ENCODE data around the gene C10orf143.

The C10orf143 gene

DNA sequence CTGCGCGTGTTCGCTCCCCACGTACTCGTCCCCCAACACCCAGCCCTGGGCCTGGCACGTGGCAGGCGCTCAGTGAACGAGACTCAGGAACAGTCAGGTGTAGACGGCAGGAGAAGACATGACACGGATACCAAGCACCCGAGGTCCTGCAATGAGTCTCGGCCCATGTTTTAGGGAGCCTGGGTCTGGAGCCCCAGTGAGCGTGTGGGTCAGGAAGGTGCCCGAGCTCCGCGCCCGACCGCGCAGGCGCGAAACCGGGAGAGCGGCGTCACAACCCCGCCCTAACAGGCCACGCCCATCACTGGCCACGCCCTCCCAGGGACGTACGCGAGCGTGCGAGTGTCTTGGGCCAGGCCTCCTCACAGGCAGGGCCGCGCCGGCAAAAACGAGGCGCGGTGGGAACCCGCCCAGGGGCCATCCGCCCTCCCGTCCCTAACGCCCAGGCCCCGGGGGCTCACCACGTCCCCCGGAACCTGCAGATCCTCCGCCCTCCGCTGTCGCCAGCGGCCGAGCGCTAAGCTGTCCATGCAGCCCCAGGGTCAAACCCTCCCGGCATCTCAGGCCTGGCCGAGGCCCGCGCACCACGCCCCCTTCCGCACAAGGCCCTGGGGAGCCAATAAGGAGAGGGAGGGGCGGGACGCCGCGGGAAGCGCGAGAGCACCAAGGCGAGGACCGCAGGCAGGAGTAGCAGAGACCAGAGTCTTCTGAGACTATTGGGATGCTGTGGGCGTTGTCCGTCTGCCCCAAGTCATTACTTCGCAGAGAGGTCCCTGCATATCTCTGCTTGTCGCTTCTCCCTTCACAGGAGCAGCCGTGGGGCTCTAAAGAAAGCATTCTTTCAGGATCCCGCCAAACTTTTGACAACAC is at the start of gene C10orf143:
C10orf143 (minus strand) TSS at position 585 of the 867 bp plus-strand sequence; CDS start at position 527, 58 bp downstream.
- H3K36me3 ChIP-seq (ENCODE audit: control insufficient read depth, insufficient read depth, low read length): no peaks in the 10 kb centered on the region
- H3K4me3 ChIP-seq (ENCODE audit: low read depth, low read length): peak within 1 kb of the TSS; percentile 91
- peaks cover 12% of the 10 kb centered on the region for H3K4me1 ChIP-seq (ENCODE audit: control insufficient read depth, insufficient read depth, low read length)
- H3K9ac ChIP-seq (ENCODE audit: low read length): peak within 1 kb of the TSS; percentile 82
- H3K9me3 ChIP-seq (ENCODE audit: control insufficient read depth, insufficient read depth, low read depth, low read length): peaks cover 15% of the 10 kb centered on the region
- H3K27ac ChIP-seq (ENCODE audit: low read depth, low read length): peak within 1 kb of the TSS; percentile 66; the same call in 1 of the 2 replicates
- H3K27me3 ChIP-seq (ENCODE audit: control insufficient read depth, insufficient read depth, low read length): no peaks in the 10 kb centered on the region

- H3K27ac ChIP-seq (ENCODE audit: low read depth, low read length): no peak overlapping the region
- peaks cover 16% of the 10 kb centered on the region for H3K4me1 ChIP-seq (ENCODE audit: control insufficient read depth, insufficient read depth, low read length)
- H3K4me3 ChIP-seq (ENCODE audit: low read depth, low read length): no peak overlapping the region
- H3K9me3 ChIP-seq (ENCODE audit: control insufficient read depth, insufficient read depth, low read depth, low read length): no peaks in the 10 kb centered on the region
- no peaks in the 10 kb centered on the region for H3K27me3 ChIP-seq (ENCODE audit: control insufficient read depth, insufficient read depth, low read length)
- H3K36me3 ChIP-seq (ENCODE audit: control insufficient read depth, insufficient read depth, low read length): peaks cover 36% of the 10 kb centered on the region
- H3K9ac ChIP-seq (ENCODE audit: low read length): no peak overlapping the region
Measured at GRCh38 chr10:130159192-130159794, 48.7 kb upstream of the C10orf143 start.

DNA sequence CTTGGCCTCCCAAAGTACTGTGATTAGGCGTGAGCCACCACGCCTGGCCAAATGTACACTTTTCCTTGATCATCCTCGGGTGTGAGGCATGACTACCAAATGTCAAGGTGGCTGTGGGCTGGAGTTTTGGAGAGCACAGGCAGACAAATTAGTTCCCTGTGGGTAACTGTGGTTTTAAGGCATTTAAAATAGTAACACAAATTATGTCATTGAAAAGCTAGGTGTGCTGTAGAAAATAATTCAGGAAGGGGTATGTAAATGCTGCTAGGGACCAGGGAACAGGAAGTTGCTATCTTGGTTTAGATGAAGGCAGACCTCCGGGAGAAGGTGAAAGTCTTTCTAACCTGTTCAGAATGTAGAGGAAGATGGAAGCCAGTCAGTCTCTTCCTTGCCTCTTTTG is 35.4 kb upstream of the C10orf143 start:
- Histone ChIP-seq H3K27me3 (ENCODE audit: control insufficient read depth, insufficient read depth, low read length) (no peaks in the 10 kb centered on the region), H3K4me1 (ENCODE audit: control insufficient read depth, insufficient read depth, low read length) (peaks cover 22% of the 10 kb centered on the region), H3K4me3 (ENCODE audit: low read depth, low read length) (no peak overlapping the region), H3K27ac (ENCODE audit: low read depth, low read length) (no peak overlapping the region), H3K36me3 (ENCODE audit: control insufficient read depth, insufficient read depth, low read length) (peaks cover 61% of the 10 kb centered on the region), H3K9ac (ENCODE audit: low read length) (no peak overlapping the region), H3K9me3 (ENCODE audit: control insufficient read depth, insufficient read depth, low read depth, low read length) (no peaks in the 10 kb centered on the region)

GRCh38 chr10:130141878-130142277 is 31.2 kb upstream of the C10orf143 start:
- no peaks in the 10 kb centered on the region for H3K27me3 ChIP-seq (ENCODE audit: control insufficient read depth, insufficient read depth, low read length)
- peaks cover 34% of the 10 kb centered on the region for H3K4me1 ChIP-seq (ENCODE audit: control insufficient read depth, insufficient read depth, low read length)
- H3K9ac ChIP-seq (ENCODE audit: low read length): no peak overlapping the region
- H3K27ac ChIP-seq (ENCODE audit: low read depth, low read length): no peak overlapping the region
- no peak overlapping the region; the same call in 1 of the 2 replicates for H3K4me3 ChIP-seq (ENCODE audit: low read depth, low read length)
- H3K36me3 ChIP-seq (ENCODE audit: control insufficient read depth, insufficient read depth, low read length): peaks cover 32% of the 10 kb centered on the region
- no peaks in the 10 kb centered on the region for H3K9me3 ChIP-seq (ENCODE audit: control insufficient read depth, insufficient read depth, low read depth, low read length)

DNA sequence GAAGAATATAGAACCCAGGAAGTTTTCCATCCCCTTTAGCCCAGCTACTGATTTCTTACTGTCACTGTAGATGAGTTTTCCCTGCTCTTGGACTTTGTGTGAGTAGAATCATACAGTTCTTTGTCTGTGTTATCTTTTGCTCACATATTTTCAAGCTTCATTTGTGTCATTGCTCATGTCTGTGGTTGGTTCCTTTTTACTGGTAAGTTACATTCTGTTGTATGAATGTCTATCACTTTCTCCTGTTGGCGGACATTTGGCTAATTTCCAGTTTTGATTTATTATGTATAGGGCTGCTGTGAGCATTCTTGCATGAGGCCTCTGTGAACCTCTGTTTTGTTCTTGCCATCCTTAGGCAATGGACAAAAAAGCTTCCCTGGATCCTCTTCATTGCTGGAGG is 30.8 kb upstream of the C10orf143 start:
- Histone ChIP-seq H3K27ac (ENCODE audit: low read depth, low read length) (no peak overlapping the region), H3K36me3 (ENCODE audit: control insufficient read depth, insufficient read depth, low read length) (peaks cover 28% of the 10 kb centered on the region)

GRCh38 chr10:130141038-130141437 is 30.4 kb upstream of the C10orf143 start:
- H3K4me3 ChIP-seq (ENCODE audit: low read depth, low read length): no peak overlapping the region
- no peak overlapping the region for H3K27ac ChIP-seq (ENCODE audit: low read depth, low read length)
- no peaks in the 10 kb centered on the region for H3K27me3 ChIP-seq (ENCODE audit: control insufficient read depth, insufficient read depth, low read length)
- H3K36me3 ChIP-seq (ENCODE audit: control insufficient read depth, insufficient read depth, low read length): peaks cover 23% of the 10 kb centered on the region
- no peaks in the 10 kb centered on the region for H3K9me3 ChIP-seq (ENCODE audit: control insufficient read depth, insufficient read depth, low read depth, low read length)
- no peak overlapping the region for H3K9ac ChIP-seq (ENCODE audit: low read length)
- peaks cover 33% of the 10 kb centered on the region for H3K4me1 ChIP-seq (ENCODE audit: control insufficient read depth, insufficient read depth, low read length)

More for the DNA sequence above, 30.8 kb upstream of the C10orf143 start:
- peaks cover 34% of the 10 kb centered on the region for H3K4me1 ChIP-seq (ENCODE audit: control insufficient read depth, insufficient read depth, low read length)
- H3K27me3 ChIP-seq (ENCODE audit: control insufficient read depth, insufficient read depth, low read length): no peaks in the 10 kb centered on the region
- H3K9me3 ChIP-seq (ENCODE audit: control insufficient read depth, insufficient read depth, low read depth, low read length): no peaks in the 10 kb centered on the region
- H3K4me3 ChIP-seq (ENCODE audit: low read depth, low read length): no peak overlapping the region
- H3K9ac ChIP-seq (ENCODE audit: low read length): no peak overlapping the region

DNA sequence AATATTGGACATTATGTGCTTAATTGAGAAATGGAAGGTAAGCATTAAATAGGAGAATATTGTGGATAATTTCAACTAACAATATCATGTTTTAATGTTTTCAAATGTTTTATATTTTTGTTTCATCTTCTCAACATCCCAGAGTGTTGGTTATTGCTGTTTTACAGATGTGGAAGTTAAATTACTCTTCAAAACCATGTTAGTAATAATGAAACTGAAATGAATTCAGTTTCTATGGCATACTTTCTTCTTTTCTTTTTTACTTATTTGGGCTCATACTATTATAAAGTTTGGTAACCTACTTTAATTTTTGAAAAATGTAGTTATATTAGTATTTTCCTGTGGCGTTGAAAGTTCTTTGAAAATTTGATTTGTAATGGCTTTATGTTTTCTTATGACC is 29.8 kb upstream of the C10orf143 start:
- no peaks in the 10 kb centered on the region for H3K27me3 ChIP-seq (ENCODE audit: control insufficient read depth, insufficient read depth, low read length)
- no peak overlapping the region for H3K27ac ChIP-seq (ENCODE audit: low read depth, low read length)
- no peaks in the 10 kb centered on the region for H3K9me3 ChIP-seq (ENCODE audit: control insufficient read depth, insufficient read depth, low read depth, low read length)
- peaks cover 19% of the 10 kb centered on the region for H3K36me3 ChIP-seq (ENCODE audit: control insufficient read depth, insufficient read depth, low read length)
- peaks cover 32% of the 10 kb centered on the region for H3K4me1 ChIP-seq (ENCODE audit: control insufficient read depth, insufficient read depth, low read length)
- no peak overlapping the region for H3K4me3 ChIP-seq (ENCODE audit: low read depth, low read length)
- no peak overlapping the region for H3K9ac ChIP-seq (ENCODE audit: low read length)

GRCh38 chr10:130138479-130138866 is 27.8 kb upstream of the C10orf143 start:
- H3K9me3 ChIP-seq (ENCODE audit: control insufficient read depth, insufficient read depth, low read depth, low read length): no peaks in the 10 kb centered on the region
- peaks cover 32% of the 10 kb centered on the region for H3K4me1 ChIP-seq (ENCODE audit: control insufficient read depth, insufficient read depth, low read length)
- H3K4me3 ChIP-seq (ENCODE audit: low read depth, low read length): peak overlapping the region; percentile 97
- H3K27me3 ChIP-seq (ENCODE audit: control insufficient read depth, insufficient read depth, low read length): no peaks in the 10 kb centered on the region
- H3K27ac ChIP-seq (ENCODE audit: low read depth, low read length): no peak overlapping the region
- H3K9ac ChIP-seq (ENCODE audit: low read length): peak overlapping the region; percentile 2
- H3K36me3 ChIP-seq (ENCODE audit: control insufficient read depth, insufficient read depth, low read length): peaks cover 15% of the 10 kb centered on the region

- Histone ChIP-seq H3K9ac (ENCODE audit: low read length) (peak overlapping the region; percentile 80), H3K27ac (ENCODE audit: low read depth, low read length) (no peak overlapping the region), H3K36me3 (ENCODE audit: control insufficient read depth, insufficient read depth, low read length) (peaks cover 11% of the 10 kb centered on the region), H3K27me3 (ENCODE audit: control insufficient read depth, insufficient read depth, low read length) (no peaks in the 10 kb centered on the region), H3K4me1 (ENCODE audit: control insufficient read depth, insufficient read depth, low read length) (peaks cover 29% of the 10 kb centered on the region), H3K4me3 (ENCODE audit: low read depth, low read length) (peak overlapping the region; percentile 97), H3K9me3 (ENCODE audit: control insufficient read depth, insufficient read depth, low read depth, low read length) (no peaks in the 10 kb centered on the region)
Measured at GRCh38 chr10:130137659-130138478, 27.2 kb upstream of the C10orf143 start.

GRCh38 chr10:130137090-130137448 is 26.4 kb upstream of the C10orf143 start:
- peaks cover 3% of the 10 kb centered on the region; the same call in 1 of the 2 replicates for H3K36me3 ChIP-seq (ENCODE audit: control insufficient read depth, insufficient read depth, low read length)
- H3K4me3 ChIP-seq (ENCODE audit: low read depth, low read length): peak overlapping the region; percentile 97
- no peaks in the 10 kb centered on the region for H3K27me3 ChIP-seq (ENCODE audit: control insufficient read depth, insufficient read depth, low read length)
- peaks cover 21% of the 10 kb centered on the region for H3K4me1 ChIP-seq (ENCODE audit: control insufficient read depth, insufficient read depth, low read length)
- peak overlapping the region; percentile 93; the same call in 1 of the 2 replicates for H3K27ac ChIP-seq (ENCODE audit: low read depth, low read length)
- H3K9me3 ChIP-seq (ENCODE audit: control insufficient read depth, insufficient read depth, low read depth, low read length): no peaks in the 10 kb centered on the region
- H3K9ac ChIP-seq (ENCODE audit: low read length): peak overlapping the region; percentile 80
